ENCODE results near the gene SLC30A1.
"Not testable (repeated sequence)": the region's sequence is repeated elsewhere in the genome, so short reads cannot be mapped to it uniquely, and the experiment has no call there.

Gene SLC30A1

GRCh38 chr1:211551638-211552460 is 27.1 kb downstream of the SLC30A1 start:
- DNase-seq: no peak

GRCh38 chr1:211549092-211549711 is 29.8 kb downstream of the SLC30A1 start:
- no peak for DNase-seq

- peak in 40 of 56 donors; percentile 19 to 92 (median 64) for DNase-seq
Measured at GRCh38 chr1:211548321-211549091, 30.5 kb downstream of the SLC30A1 start.

- DNase-seq: no peak
Measured at GRCh38 chr1:211547710-211548109, 31.3 kb downstream of the SLC30A1 start.

- no peak for DNase-seq
Measured at GRCh38 chr1:211546543-211546942, 32.4 kb downstream of the SLC30A1 start.

- DNase-seq: no peak
Measured at GRCh38 chr1:211543025-211543424, 35.9 kb downstream of the SLC30A1 start.

GRCh38 chr1:211541720-211542477 is 37.1 kb downstream of the SLC30A1 start:
- peak in 18 of 56 donors; percentile 7 to 60 (median 22) for DNase-seq

GRCh38 chr1:211541278-211541677 is 37.7 kb downstream of the SLC30A1 start:
- no peak for DNase-seq

GRCh38 chr1:211540824-211541223 is 38.1 kb downstream of the SLC30A1 start:
- not testable (repeated sequence) for DNase-seq

GRCh38 chr1:211538287-211538686 is 40.7 kb downstream of the SLC30A1 start:
- DNase-seq: no peak

- peak in 16 of 56 donors; percentile 8 to 53 (median 28) for DNase-seq
Measured at GRCh38 chr1:211537253-211537652, 41.7 kb downstream of the SLC30A1 start.

- no peak for DNase-seq
Measured at GRCh38 chr1:211536606-211537005, 42.4 kb downstream of the SLC30A1 start.

GRCh38 chr1:211535346-211535745 is 43.6 kb downstream of the SLC30A1 start:
- no peak for DNase-seq

- DNase-seq: no peak
Measured at GRCh38 chr1:211534545-211535291, 44.2 kb downstream of the SLC30A1 start.

- DNase-seq: no peak
Measured at GRCh38 chr1:211532088-211532444, 46.9 kb downstream of the SLC30A1 start.

- peak in 7 of 56 donors; percentile 6 to 57 (median 14) for DNase-seq
Measured at GRCh38 chr1:211531194-211532087, 47.5 kb downstream of the SLC30A1 start.

- DNase-seq: no peak
Measured at GRCh38 chr1:211530102-211530501, 48.9 kb downstream of the SLC30A1 start.

GRCh38 chr1:211529453-211529852 is 49.5 kb downstream of the SLC30A1 start:
- peak in 32 of 56 donors; percentile 7 to 80 (median 34) for DNase-seq

GRCh38 chr1:211529011-211529410 is 50.0 kb downstream of the SLC30A1 start:
- DNase-seq: no peak

All from nucleus accumbens (tissue), 56 donors.